GM10266 (cell line): Measurements from ENCODE around the gene UBQLN3.

ENCODE experiments used
- DNase-seq: peaks from one replicate; pipeline ENCODE4 v3.0.0; 2012; ENCODE audit errors: extremely low spot score
- CTCF ChIP-seq: IDR thresholded peaks from 2 replicates; pipeline ENCODE4 v1.5.1; 2012; ENCODE audit warnings: mild to moderate bottlenecking, low read depth; ENCODE audit not compliant: control insufficient read depth, insufficient read depth; ENCODE audit errors: missing control alignments

Gene UBQLN3

GRCh38 chr11:5507177-5507932 is 2.4 kb downstream of the UBQLN3 start:
- no peak for TF ChIP-seq CTCF
- DNase-seq = no peak

GRCh38 chr11:5505363-5506048 is 4.3 kb downstream of the UBQLN3 start:
- DNase-seq = no peak
- no peak for TF ChIP-seq CTCF

GRCh38 chr11:5504403-5504921 is 5.3 kb downstream of the UBQLN3 start:
- TF ChIP-seq CTCF = no peak
- DNase-seq = no peak

GRCh38 chr11:5500393-5500801 is 9.4 kb downstream of the UBQLN3 start:
- no peak for TF ChIP-seq CTCF
- DNase-seq = no peak

GRCh38 chr11:5499671-5500070 is 10.1 kb downstream of the UBQLN3 start:
- no peak for DNase-seq
- TF ChIP-seq CTCF = no peak

GRCh38 chr11:5489576-5490357 is 20.0 kb downstream of the UBQLN3 start:
- no peak for TF ChIP-seq CTCF
- no peak for DNase-seq
